Osteocyte (in vitro differentiated cells): ENCODE measurements around the gene RUFY1. TPM values are rescaled to one million over a fixed set of nuclear protein-coding genes. Genes with fewer than 3 reads are reported as not detected.

Source experiments
- DNase-seq: peaks from one replicate; pipeline ENCODE4 v3.0.0; 2021; ENCODE audit warnings: mixed read lengths; ENCODE audit not compliant: unreplicated experiment; ENCODE audit errors: extremely low spot score
- H3K27ac Mint-ChIP-seq: one replicate; pipeline ENCODE4 v1.8.0; 2021; ENCODE audit warnings: mild to moderate bottlenecking, mixed read lengths; ENCODE audit not compliant: unreplicated experiment
- H3K27me3 Mint-ChIP-seq: one replicate; pipeline ENCODE4 v1.8.0; 2021; ENCODE audit warnings: mixed read lengths; ENCODE audit not compliant: unreplicated experiment
- H3K36me3 Mint-ChIP-seq: one replicate; pipeline ENCODE4 v1.8.0; 2021; ENCODE audit warnings: mixed read lengths; ENCODE audit not compliant: unreplicated experiment
- H3K4me1 Mint-ChIP-seq: one replicate; pipeline ENCODE4 v1.8.0; 2021; ENCODE audit warnings: mixed read lengths; ENCODE audit not compliant: unreplicated experiment
- H3K4me3 Mint-ChIP-seq: one replicate; pipeline ENCODE4 v1.8.0; 2021; ENCODE audit warnings: mild to moderate bottlenecking, moderate library complexity, mixed read lengths; ENCODE audit not compliant: unreplicated experiment
- H3K9me3 Mint-ChIP-seq: one replicate; pipeline ENCODE4 v1.8.0; 2021; ENCODE audit warnings: mixed read lengths; ENCODE audit not compliant: unreplicated experiment
- total RNA-seq: library from RNA; stranded (reverse); gene quantifications from 2 replicates; pipeline ENCODE4 v1.2.1, GENCODE V29; 2021
- TF ChIP-seq, protein P1 (sequence below): fragments of 200-600 bp; sonication (generic); IDR thresholded peaks from 2 replicates; pipeline ENCODE4 v1.5.0; 2021; ENCODE audit warnings: antibody characterized with exemption, mild to moderate bottlenecking, moderate library complexity

Gene RUFY1
- total RNA-seq, 1 donor from 2014 or later, result 46.5 TPM

DNA sequence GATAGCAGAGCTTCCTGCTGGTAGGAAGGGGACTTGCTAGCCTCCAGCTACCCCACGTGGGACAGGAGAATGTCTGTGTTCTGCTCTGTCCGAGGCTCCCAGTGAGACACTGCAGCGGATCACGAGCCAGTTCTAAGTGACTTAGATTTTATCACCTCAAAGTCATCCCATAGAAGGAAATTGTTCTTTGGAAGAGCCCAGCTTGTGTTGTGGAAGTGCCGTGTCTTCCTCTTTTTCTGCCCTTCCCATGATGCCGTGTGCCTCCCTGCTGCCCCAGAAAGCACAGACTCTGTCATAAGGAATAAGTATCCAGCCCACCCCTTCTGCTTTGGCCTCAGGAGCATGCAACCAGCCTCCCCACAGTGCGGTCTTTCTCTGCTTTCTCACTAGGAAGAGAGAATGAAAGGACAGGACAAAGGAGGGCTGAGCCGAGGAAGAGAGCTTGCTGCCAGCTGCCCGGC is 35.6 kb downstream of the RUFY1 start:
- Mint-ChIP-seq H3K27ac (peak overlapping the region; percentile 64), H3K9me3 (no peaks in the 10 kb centered on the region), H3K27me3 (no peaks in the 10 kb centered on the region), H3K4me3 (no peak overlapping the region), H3K4me1 (peaks cover 10% of the 10 kb centered on the region), H3K36me3 (peaks cover 37% of the 10 kb centered on the region)
- no peak for DNase-seq
- TF ChIP-seq, protein P1, sequence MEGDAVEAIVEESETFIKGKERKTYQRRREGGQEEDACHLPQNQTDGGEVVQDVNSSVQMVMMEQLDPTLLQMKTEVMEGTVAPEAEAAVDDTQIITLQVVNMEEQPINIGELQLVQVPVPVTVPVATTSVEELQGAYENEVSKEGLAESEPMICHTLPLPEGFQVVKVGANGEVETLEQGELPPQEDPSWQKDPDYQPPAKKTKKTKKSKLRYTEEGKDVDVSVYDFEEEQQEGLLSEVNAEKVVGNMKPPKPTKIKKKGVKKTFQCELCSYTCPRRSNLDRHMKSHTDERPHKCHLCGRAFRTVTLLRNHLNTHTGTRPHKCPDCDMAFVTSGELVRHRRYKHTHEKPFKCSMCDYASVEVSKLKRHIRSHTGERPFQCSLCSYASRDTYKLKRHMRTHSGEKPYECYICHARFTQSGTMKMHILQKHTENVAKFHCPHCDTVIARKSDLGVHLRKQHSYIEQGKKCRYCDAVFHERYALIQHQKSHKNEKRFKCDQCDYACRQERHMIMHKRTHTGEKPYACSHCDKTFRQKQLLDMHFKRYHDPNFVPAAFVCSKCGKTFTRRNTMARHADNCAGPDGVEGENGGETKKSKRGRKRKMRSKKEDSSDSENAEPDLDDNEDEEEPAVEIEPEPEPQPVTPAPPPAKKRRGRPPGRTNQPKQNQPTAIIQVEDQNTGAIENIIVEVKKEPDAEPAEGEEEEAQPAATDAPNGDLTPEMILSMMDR, result no peak

DNA sequence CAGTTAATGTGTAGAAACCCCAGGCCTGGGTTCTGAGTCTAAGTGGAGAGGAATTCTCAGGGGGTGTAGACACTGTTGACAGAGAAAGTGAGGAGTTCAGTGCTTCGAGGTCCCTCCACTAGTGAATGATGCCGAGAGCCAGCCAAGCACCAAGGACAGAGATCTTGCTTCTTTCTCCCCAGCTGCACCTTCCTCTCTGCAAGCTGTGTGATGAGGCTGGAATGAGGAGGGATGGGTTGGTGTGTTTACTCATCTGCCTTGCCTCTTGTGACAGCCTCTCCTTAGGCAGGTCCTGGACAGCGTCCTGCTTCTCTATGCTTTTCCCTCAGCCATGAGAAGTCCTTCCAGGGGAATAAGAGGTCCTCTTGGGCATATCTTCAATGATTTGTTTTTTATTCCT is 37.8 kb downstream of the RUFY1 start:
- TF ChIP-seq, protein P1, result no peak
- no peak for DNase-seq
- Mint-ChIP-seq H3K27ac (no peak overlapping the region), H3K27me3 (no peaks in the 10 kb centered on the region), H3K36me3 (peaks cover 49% of the 10 kb centered on the region), H3K9me3 (no peaks in the 10 kb centered on the region), H3K4me1 (peaks cover 10% of the 10 kb centered on the region), H3K4me3 (no peak overlapping the region)

DNA sequence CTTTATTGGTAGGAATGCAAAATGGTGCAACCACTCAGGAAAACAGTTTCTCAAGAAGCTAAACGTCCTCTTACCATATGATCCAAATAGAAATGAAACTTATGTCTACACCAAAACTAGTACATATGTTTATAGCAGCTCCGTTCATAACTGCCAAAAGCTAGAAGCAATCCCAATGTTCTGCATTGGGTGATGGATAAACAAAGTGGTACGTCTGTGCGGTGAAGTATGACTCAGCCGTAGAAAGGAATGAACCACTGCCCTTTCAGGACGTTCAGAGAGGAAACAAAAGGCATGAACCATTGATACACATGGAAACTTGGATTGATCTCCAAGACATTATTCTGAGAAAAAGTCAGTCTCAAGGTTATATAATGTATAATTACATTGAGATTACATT is 45.6 kb downstream of the RUFY1 start:
- TF ChIP-seq, protein P1, result no peak

DNA sequence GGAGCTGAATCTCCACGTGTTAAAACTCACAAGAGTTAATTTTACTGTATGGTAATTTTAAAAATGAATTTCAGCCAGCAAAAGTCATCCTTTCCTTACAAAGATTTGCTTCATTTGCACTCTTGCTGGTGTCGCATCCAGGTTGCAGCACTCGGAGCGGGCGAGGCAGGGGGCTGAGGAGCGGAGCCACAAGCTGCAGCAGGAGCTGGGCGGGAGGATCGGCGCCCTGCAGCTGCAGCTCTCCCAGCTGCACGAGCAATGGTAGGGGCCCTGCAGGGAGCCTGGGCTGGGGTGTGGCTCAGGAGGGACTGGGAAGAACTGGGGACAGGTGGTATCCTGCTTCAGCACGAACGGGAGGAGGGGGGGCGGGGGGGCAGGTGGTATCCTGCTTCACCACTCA is 46.1 kb downstream of the RUFY1 start:
- TF ChIP-seq, protein P1, result no peak
- no peaks in the 10 kb centered on the region for H3K27me3 Mint-ChIP-seq
- DNase-seq, result no peak
- H3K27ac Mint-ChIP-seq, result no peak overlapping the region
- no peak overlapping the region for H3K4me3 Mint-ChIP-seq
- H3K36me3 Mint-ChIP-seq, result peaks cover 61% of the 10 kb centered on the region
- no peaks in the 10 kb centered on the region for H3K9me3 Mint-ChIP-seq
- no peaks in the 10 kb centered on the region for H3K4me1 Mint-ChIP-seq

More for the DNA sequence above, 45.6 kb downstream of the RUFY1 start:
- DNase-seq, result no peak
- Mint-ChIP-seq H3K9me3 (no peaks in the 10 kb centered on the region), H3K4me1 (no peaks in the 10 kb centered on the region), H3K4me3 (no peak overlapping the region), H3K36me3 (peaks cover 65% of the 10 kb centered on the region), H3K27ac (no peak overlapping the region), H3K27me3 (no peaks in the 10 kb centered on the region)

DNA sequence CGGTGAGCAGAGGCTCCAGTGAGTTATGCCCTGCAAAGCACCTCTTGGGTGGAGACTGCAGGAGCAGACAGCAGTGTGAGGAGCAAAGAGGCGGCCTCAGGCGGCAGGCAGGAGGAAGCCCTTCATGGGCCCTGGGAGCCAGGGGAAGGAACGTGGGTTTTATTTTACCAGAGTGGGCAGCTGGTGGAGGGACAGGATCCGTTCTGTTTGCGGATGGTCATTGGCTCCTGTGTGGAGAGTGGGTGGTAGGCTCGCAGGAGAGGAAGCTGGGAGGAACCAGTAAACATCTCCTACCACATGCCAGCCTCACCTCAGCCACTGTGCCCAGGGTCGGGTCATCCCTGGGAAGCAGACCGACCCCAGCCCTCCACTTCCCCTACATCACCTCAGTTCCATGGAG is 48.7 kb downstream of the RUFY1 start:
- DNase-seq, result no peak
- H3K27ac Mint-ChIP-seq, result no peak overlapping the region
- no peaks in the 10 kb centered on the region for H3K9me3 Mint-ChIP-seq
- peaks cover 43% of the 10 kb centered on the region for H3K36me3 Mint-ChIP-seq
- no peaks in the 10 kb centered on the region for H3K4me1 Mint-ChIP-seq
- no peak overlapping the region for H3K4me3 Mint-ChIP-seq
- no peaks in the 10 kb centered on the region for H3K27me3 Mint-ChIP-seq
- TF ChIP-seq, protein P1, result no peak
